Measurements from ENCODE around the gene MOGAT1. TPM values are rescaled to one million over a fixed set of nuclear protein-coding genes. Genes with fewer than 3 reads are reported as not detected.
"Not testable (repeated sequence)": the region's sequence is repeated elsewhere in the genome, so short reads cannot be mapped to it uniquely, and the experiment has no call there.

MOGAT1 gene
- polyA plus RNA-seq, 1 donor: not detected

GRCh38 chr2:222754324-222754930 lies 83.0 kb downstream of the MOGAT1 start:
- WGBS (ENCODE audit: insufficient coverage, low lambda C conversion rate): no CpG with 5 or more reads among the region's 1 CpG
- H3K9me3 ChIP-seq (ENCODE audit: control insufficient read depth, low read depth, low read length): no peaks in the 10 kb centered on the region
- H3K4me1 ChIP-seq (ENCODE audit: control insufficient read depth, insufficient read depth, low read length): peaks cover 11% of the 10 kb centered on the region
- no peak overlapping the region for H3K27ac ChIP-seq (ENCODE audit: low read length)
- H3K27me3 ChIP-seq (ENCODE audit: control insufficient read depth, insufficient read depth, low read length): no peaks in the 10 kb centered on the region
- DNase-seq: no peak
- H3K4me3 ChIP-seq (ENCODE audit: low read length): no peak overlapping the region
- no peaks in the 10 kb centered on the region for H3K36me3 ChIP-seq (ENCODE audit: control insufficient read depth, insufficient read depth, low read length)

- not testable (repeated sequence) for H3K4me3 ChIP-seq (ENCODE audit: low read length); H3K9me3 ChIP-seq (ENCODE audit: control insufficient read depth, low read depth, low read length); H3K27ac ChIP-seq (ENCODE audit: low read length); DNase-seq; H3K36me3 ChIP-seq (ENCODE audit: control insufficient read depth, insufficient read depth, low read length); H3K27me3 ChIP-seq (ENCODE audit: control insufficient read depth, insufficient read depth, low read length)
- H3K4me1 ChIP-seq (ENCODE audit: control insufficient read depth, insufficient read depth, low read length): peaks cover 11% of the 10 kb centered on the region
- no CpG with 5 or more reads among the region's 5 CpGs for WGBS (ENCODE audit: insufficient coverage, low lambda C conversion rate)
Observed at GRCh38 chr2:222755593-222755992, 84.1 kb downstream of the MOGAT1 start.

GRCh38 chr2:222756362-222756831 lies 84.9 kb downstream of the MOGAT1 start:
- 18% methylated on average over 1 of the region's 3 CpGs for WGBS (ENCODE audit: insufficient coverage, low lambda C conversion rate)
- no peak overlapping the region for H3K27ac ChIP-seq (ENCODE audit: low read length)
- H3K4me3 ChIP-seq (ENCODE audit: low read length): no peak overlapping the region
- no peaks in the 10 kb centered on the region for H3K36me3 ChIP-seq (ENCODE audit: control insufficient read depth, insufficient read depth, low read length)
- no peaks in the 10 kb centered on the region for H3K27me3 ChIP-seq (ENCODE audit: control insufficient read depth, insufficient read depth, low read length)
- no peaks in the 10 kb centered on the region for H3K9me3 ChIP-seq (ENCODE audit: control insufficient read depth, low read depth, low read length)
- peaks cover 11% of the 10 kb centered on the region for H3K4me1 ChIP-seq (ENCODE audit: control insufficient read depth, insufficient read depth, low read length)
- no peak for DNase-seq

GRCh38 chr2:222756951-222757650 lies 85.6 kb downstream of the MOGAT1 start:
- Histone ChIP-seq H3K4me1 (ENCODE audit: control insufficient read depth, insufficient read depth, low read length) (peaks cover 11% of the 10 kb centered on the region), H3K9me3 (ENCODE audit: control insufficient read depth, low read depth, low read length) (no peaks in the 10 kb centered on the region), H3K4me3 (ENCODE audit: low read length) (no peak overlapping the region), H3K27me3 (ENCODE audit: control insufficient read depth, insufficient read depth, low read length) (no peaks in the 10 kb centered on the region), H3K36me3 (ENCODE audit: control insufficient read depth, insufficient read depth, low read length) (no peaks in the 10 kb centered on the region), H3K27ac (ENCODE audit: low read length) (no peak overlapping the region)
- no peak for DNase-seq
- no CpG with 5 or more reads among the region's 5 CpGs for WGBS (ENCODE audit: insufficient coverage, low lambda C conversion rate)

Other genes with a start within 250 kb of the MOGAT1 start
- 6.6 TPM for gene SGPP2, start 247.1 kb upstream of the MOGAT1 start, polyA plus RNA-seq
- 23.8 TPM for gene FARSB, start 15.6 kb upstream of the MOGAT1 start, polyA plus RNA-seq
- 34.8 TPM for gene ACSL3, start 189.4 kb downstream of the MOGAT1 start, polyA plus RNA-seq

Data from large intestine (tissue), 3 donors.